ENCODE data around the gene AHRR. TPM values are rescaled to one million over a fixed set of nuclear protein-coding genes. Genes with fewer than 3 reads are reported as not detected.

The AHRR gene
- total RNA-seq, 1 experiment from 2014 or later = 1.9 TPM

GRCh38 chr5:442335-443238, 121.1 kb downstream of the AHRR start, which contains the start of gene EXOC3:
EXOC3 (plus strand) TSS chr5:443176; CDS start chr5:446206, 3,030 bp downstream.
- Histone ChIP-seq H3K9ac (ENCODE audit: low read length) (peak within 1 kb of the TSS; percentile 96), H3K9me2 (replicated peaks; ENCODE audit: low read length) (no peaks in the 10 kb centered on the region), H3K27ac (ENCODE audit: low read length) (peak within 1 kb of the TSS; percentile 45), H2AFZ (ENCODE audit: low read length) (peak within 1 kb of the TSS; percentile 87), H3K4me1 (ENCODE audit: insufficient read depth, low read length) (peaks cover 18% of the 10 kb centered on the region), H3K36me3 (ENCODE audit: low read depth, low read length) (peaks cover 14% of the 10 kb centered on the region), H3K27me3 (ENCODE audit: low read length) (no peaks in the 10 kb centered on the region), H3K9me3 (ENCODE audit: low read length) (no peaks in the 10 kb centered on the region), H3F3A (ENCODE audit: low read length, unreplicated experiment) (no peaks in the 10 kb centered on the region), H3K4me2 (ENCODE audit: low read length) (peak within 1 kb of the TSS; percentile 97), H4K20me1 (ENCODE audit: low read length) (no peaks in the 10 kb centered on the region), H3K79me2 (ENCODE audit: low read length) (peaks cover 46% of the 10 kb centered on the region), H3K4me3 (ENCODE audit: low read length) (peak within 1 kb of the TSS; percentile 94)
- DNase-seq (peak; percentile 76), ATAC-seq (peak; percentile 88)
- TF ChIP-seq CTCF (conservative IDR thresholded peaks at IDR 0.05; ENCODE audit: low read depth, low read length) = no peak
- TF ChIP-seq EZH2phosphoT487 (IDR thresholded peaks at IDR 0.05; ENCODE audit: borderline replicate concordance, low read length) = no peak
- no peak for TF ChIP-seq EZH2 (IDR thresholded peaks at IDR 0.05; ENCODE audit: low read length, unreplicated experiment)
- ChIA-PET CTCF (no interaction called here), POLR2A (ENCODE audit: unreplicated experiment) (no interaction called here)
- TSS peak; percentile 86 for BruUV-seq (replicated peaks)
- intact Hi-C loops (cut with micrococcal nuclease) = loop anchor here (10.0 kb wide), 1 partner anchor 172 kb away; the partner anchor contains the start of gene CEP72

- Histone ChIP-seq H3K9me3 (ENCODE audit: low read length) (no peaks in the 10 kb centered on the region), H4K20me1 (ENCODE audit: low read length) (no peaks in the 10 kb centered on the region), H3K9me2 (replicated peaks; ENCODE audit: low read length) (no peaks in the 10 kb centered on the region), H3K79me2 (ENCODE audit: low read length) (peaks cover 49% of the 10 kb centered on the region), H3K36me3 (ENCODE audit: low read depth, low read length) (peaks cover 23% of the 10 kb centered on the region), H2AFZ (ENCODE audit: low read length) (peak overlapping the region; percentile 87; the same call in 1 of the 2 replicates), H3K27ac (ENCODE audit: low read length) (no peak overlapping the region), H3K4me2 (ENCODE audit: low read length) (peak overlapping the region; percentile 97), H3K9ac (ENCODE audit: low read length) (peak overlapping the region; percentile 96), H3K4me1 (ENCODE audit: insufficient read depth, low read length) (peaks cover 18% of the 10 kb centered on the region), H3K4me3 (ENCODE audit: low read length) (peak overlapping the region; percentile 94), H3K27me3 (ENCODE audit: low read length) (no peaks in the 10 kb centered on the region), H3F3A (ENCODE audit: low read length, unreplicated experiment) (no peaks in the 10 kb centered on the region)
- ATAC-seq = peak; percentile 44
- TF ChIP-seq EZH2phosphoT487 (IDR thresholded peaks at IDR 0.05; ENCODE audit: borderline replicate concordance, low read length) = no peak
- TF ChIP-seq EZH2 (IDR thresholded peaks at IDR 0.05; ENCODE audit: low read length, unreplicated experiment) = no peak
- no peak for TF ChIP-seq CTCF (conservative IDR thresholded peaks at IDR 0.05; ENCODE audit: low read depth, low read length)
- DNase-seq = no peak
- intact Hi-C loops (cut with micrococcal nuclease) = loop anchor here (10.0 kb wide), 1 partner anchor 171 kb away; the partner anchor contains the start of gene CEP72
- POLR2A ChIA-PET (ENCODE audit: unreplicated experiment) = no interaction called here
- no TSS peak for BruUV-seq (replicated peaks)
- CTCF ChIA-PET = no interaction called here
These were observed 122.0 kb downstream of the AHRR start for GRCh38 chr5:443239-444151.
